ENCODE measurements around the gene C2orf72.

Gene C2orf72

GRCh38 chr2:231084565-231084964 is 47.2 kb downstream of the C2orf72 start:
- TF ChIP-seq, protein P1, sequence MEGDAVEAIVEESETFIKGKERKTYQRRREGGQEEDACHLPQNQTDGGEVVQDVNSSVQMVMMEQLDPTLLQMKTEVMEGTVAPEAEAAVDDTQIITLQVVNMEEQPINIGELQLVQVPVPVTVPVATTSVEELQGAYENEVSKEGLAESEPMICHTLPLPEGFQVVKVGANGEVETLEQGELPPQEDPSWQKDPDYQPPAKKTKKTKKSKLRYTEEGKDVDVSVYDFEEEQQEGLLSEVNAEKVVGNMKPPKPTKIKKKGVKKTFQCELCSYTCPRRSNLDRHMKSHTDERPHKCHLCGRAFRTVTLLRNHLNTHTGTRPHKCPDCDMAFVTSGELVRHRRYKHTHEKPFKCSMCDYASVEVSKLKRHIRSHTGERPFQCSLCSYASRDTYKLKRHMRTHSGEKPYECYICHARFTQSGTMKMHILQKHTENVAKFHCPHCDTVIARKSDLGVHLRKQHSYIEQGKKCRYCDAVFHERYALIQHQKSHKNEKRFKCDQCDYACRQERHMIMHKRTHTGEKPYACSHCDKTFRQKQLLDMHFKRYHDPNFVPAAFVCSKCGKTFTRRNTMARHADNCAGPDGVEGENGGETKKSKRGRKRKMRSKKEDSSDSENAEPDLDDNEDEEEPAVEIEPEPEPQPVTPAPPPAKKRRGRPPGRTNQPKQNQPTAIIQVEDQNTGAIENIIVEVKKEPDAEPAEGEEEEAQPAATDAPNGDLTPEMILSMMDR (IDR thresholded peaks at IDR 0.05; ENCODE audit: extremely low read depth, insufficient read depth, missing control alignments): no peak
- DNase-seq (ENCODE audit: low spot score): no peak
- in situ Hi-C loops (cut with MboI; ENCODE audit: low pct_unique_long_range_greater_than_20kb, low sequenced_read_pairs, unreplicated experiment): no loop called here

DNA sequence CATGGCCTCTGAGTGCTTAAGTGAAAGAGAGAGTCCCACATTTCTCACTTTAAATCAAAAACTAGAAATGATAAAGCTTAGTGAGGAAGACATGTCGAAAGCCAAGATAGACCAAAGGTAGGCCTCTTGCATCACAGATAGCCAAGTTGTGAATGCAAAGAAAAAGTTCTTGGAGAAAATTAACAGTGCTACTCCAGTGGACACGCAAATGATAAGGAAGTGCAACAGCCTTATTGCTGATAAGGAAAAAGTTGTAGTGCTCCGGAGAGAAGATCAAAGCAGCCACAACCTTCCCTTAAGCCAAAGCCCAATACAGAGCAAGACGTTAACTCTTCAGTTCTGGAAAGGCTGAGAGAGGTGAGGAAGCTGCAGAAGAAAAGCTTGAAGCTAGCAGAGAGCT is 51.4 kb downstream of the C2orf72 start:
- TF ChIP-seq, protein P1 (IDR thresholded peaks at IDR 0.05; ENCODE audit: extremely low read depth, insufficient read depth, missing control alignments): no peak

DNA sequence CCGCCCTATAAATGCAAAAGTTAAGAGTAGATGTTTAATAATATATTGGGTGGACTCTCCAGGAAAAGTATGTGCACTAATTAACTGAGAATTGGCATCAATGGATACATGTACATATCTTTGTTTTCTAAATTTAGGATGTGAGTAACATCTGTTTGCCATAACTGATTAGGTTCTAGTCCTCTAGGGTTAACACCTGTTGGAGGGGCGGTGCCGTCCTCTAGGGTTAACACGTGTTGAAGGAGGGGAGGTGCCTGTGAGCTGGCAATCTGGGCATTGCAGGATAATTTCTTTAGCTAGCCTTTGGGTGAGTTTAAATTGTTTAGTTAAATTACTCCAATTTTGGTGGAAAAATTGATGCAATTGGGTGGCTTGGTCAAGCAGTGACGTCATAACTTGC is 56.6 kb downstream of the C2orf72 start:
- DNase-seq (ENCODE audit: low spot score): no peak
- TF ChIP-seq, protein P1 (IDR thresholded peaks at IDR 0.05; ENCODE audit: extremely low read depth, insufficient read depth, missing control alignments): no peak
- in situ Hi-C loops (cut with MboI; ENCODE audit: low pct_unique_long_range_greater_than_20kb, low sequenced_read_pairs, unreplicated experiment): no loop called here

More for the DNA sequence above, 51.4 kb downstream of the C2orf72 start:
- DNase-seq (ENCODE audit: low spot score): no peak
- in situ Hi-C loops (cut with MboI; ENCODE audit: low pct_unique_long_range_greater_than_20kb, low sequenced_read_pairs, unreplicated experiment): no loop called here

DNA sequence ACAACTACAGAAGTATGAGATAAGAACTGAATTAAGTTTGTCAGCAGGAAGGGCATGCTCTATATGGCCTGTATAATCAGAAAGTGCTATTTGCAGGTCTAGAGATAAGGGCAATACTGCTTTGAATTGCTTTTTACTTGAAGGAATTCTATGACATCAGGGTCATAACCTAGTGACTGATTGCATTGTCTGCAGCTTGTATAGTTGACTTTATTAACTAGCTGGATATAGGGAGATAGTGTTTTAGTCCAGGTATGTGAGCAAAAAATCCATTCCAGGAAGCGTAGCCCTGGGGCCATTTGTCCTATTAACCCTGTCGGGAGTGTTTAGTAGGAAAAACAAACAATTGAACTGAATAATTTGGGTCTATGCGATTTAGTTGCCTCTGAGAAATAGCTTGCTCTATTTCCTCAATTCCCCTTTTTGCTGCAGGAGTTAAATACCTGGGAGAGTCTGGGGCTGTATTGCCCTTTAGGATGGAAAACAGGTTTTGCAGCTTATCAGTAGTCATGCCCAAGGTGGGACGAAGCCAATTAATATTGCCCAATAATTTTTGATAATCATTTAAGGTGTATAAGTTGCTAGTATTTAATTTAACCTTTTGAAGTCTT is 57.5 kb downstream of the C2orf72 start:
- in situ Hi-C loops (cut with MboI; ENCODE audit: low pct_unique_long_range_greater_than_20kb, low sequenced_read_pairs, unreplicated experiment): no loop called here

More for the DNA sequence above, 57.5 kb downstream of the C2orf72 start:
- DNase-seq (ENCODE audit: low spot score): no peak
- TF ChIP-seq, protein P1 (IDR thresholded peaks at IDR 0.05; ENCODE audit: extremely low read depth, insufficient read depth, missing control alignments): no peak
